Caco-2 (cell line): ENCODE data around the gene ACSM6. TPM values are rescaled to one million over a fixed set of nuclear protein-coding genes. Genes with fewer than 3 reads are reported as not detected.

ENCODE experiments used
- BruUV-seq: library from RNA; stranded (reverse); fragments of 400-500 nt; replicated peaks from 2 replicates; lab custom pipeline; 2021; lab: Mats Ljungman, UMichigan
- CTCF ChIA-PET: fragments of 300-600 bp; sonication (Branson Sonifier 250); formaldehyde crosslinking; loops from one replicate; lab custom pipeline; 2022; ENCODE audit warnings: antibody characterized with exemption; lab: Charles Lee
- POLR2A ChIA-PET: fragments of 300-600 bp; sonication (Branson Sonifier 250); formaldehyde crosslinking; loops from one replicate; lab custom pipeline; 2022; ENCODE audit warnings: antibody characterized with exemption; lab: Charles Lee
- DNase-seq, 2 experiments: peaks; one replicate each; pipeline versions ENCODE4 v3.0.0 to v3.0.0-alpha.2; 2020 to 2022
- H3K27me3 ChIP-seq: replicated peaks from 2 replicates; pipeline ENCODE4 v1.6.0; 2011; ENCODE audit warnings: low read length; ENCODE audit not compliant: control insufficient read depth, insufficient read depth
- H3K36me3 ChIP-seq: 2 replicates; pipeline ENCODE4 v1.5.1; 2011; ENCODE audit warnings: low read length; ENCODE audit not compliant: control insufficient read depth, insufficient read depth
- H3K4me1 ChIP-seq: fragments of 250-450 bp; sonication (Bioruptor Pico); 2 replicates; pipeline ENCODE4 v1.5.1; 2020; ENCODE audit warnings: mild to moderate bottlenecking
- H3K4me3 ChIP-seq: 2 replicates; pipeline ENCODE4 v1.5.1; 2011; ENCODE audit warnings: low read depth, mild to moderate bottlenecking, control low read depth, low read length
- H3K9me3 ChIP-seq: fragments of 250-450 bp; sonication (Bioruptor Pico); 2 replicates; pipeline ENCODE4 v1.5.1; 2020; ENCODE audit warnings: mild to moderate bottlenecking, moderate library complexity
- H3K27ac Mint-ChIP-seq: one replicate; pipeline ENCODE4 v1.8.0; 2022; ENCODE audit warnings: mixed read lengths; ENCODE audit not compliant: unreplicated experiment
- H3K27me3 Mint-ChIP-seq: one replicate; pipeline ENCODE4 v1.8.0; 2022; ENCODE audit warnings: mixed read lengths; ENCODE audit not compliant: insufficient read depth, unreplicated experiment
- H3K36me3 Mint-ChIP-seq: one replicate; pipeline ENCODE4 v1.8.0; 2022; ENCODE audit warnings: mild to moderate bottlenecking, mixed read lengths; ENCODE audit not compliant: insufficient read depth, unreplicated experiment
- H3K4me1 Mint-ChIP-seq: one replicate; pipeline ENCODE4 v1.8.0; 2022; ENCODE audit warnings: low read depth, mixed read lengths; ENCODE audit not compliant: unreplicated experiment
- H3K4me3 Mint-ChIP-seq: one replicate; pipeline ENCODE4 v1.8.0; 2022; ENCODE audit warnings: mild to moderate bottlenecking, moderate library complexity, mixed read lengths; ENCODE audit not compliant: unreplicated experiment
- H3K9me3 Mint-ChIP-seq: one replicate; pipeline ENCODE4 v1.8.0; 2022; ENCODE audit warnings: mixed read lengths; ENCODE audit not compliant: unreplicated experiment
- intact Hi-C: fragments of 100-400 bp; cut with micrococcal nuclease; formaldehyde crosslinking; loops from one replicate; pipeline ENCODE4 v1.10.0; 2022; ENCODE audit not compliant: unreplicated experiment
- total RNA-seq: library from RNA; stranded (reverse); gene quantifications from 2 replicates; pipeline ENCODE4 v1.2.3, GENCODE V29; 2022
- TF ChIP-seq, protein P1 (sequence below), 2 experiments: fragments of 200-600 bp in 1 of 2; IDR thresholded peaks; 1 replicate in 1 of 2; 2 replicates in 1 of 2; pipeline versions ENCODE4 v1.5.1 to v1.8.0; 2011 to 2022; ENCODE audit warnings: antibody characterized with exemption in 1 of 2, control low read depth in 1 of 2, inconsistent platforms in 1 of 2, low read depth in 1 of 2, low read length in 1 of 2, mild to moderate bottlenecking in 1 of 2, moderate library complexity in 1 of 2; ENCODE audit not compliant: insufficient read depth in 1 of 2, severe bottlenecking in 1 of 2, unreplicated experiment in 1 of 2

ACSM6 gene
- total RNA-seq, 1 experiment from 2014 or later = not detected

DNA sequence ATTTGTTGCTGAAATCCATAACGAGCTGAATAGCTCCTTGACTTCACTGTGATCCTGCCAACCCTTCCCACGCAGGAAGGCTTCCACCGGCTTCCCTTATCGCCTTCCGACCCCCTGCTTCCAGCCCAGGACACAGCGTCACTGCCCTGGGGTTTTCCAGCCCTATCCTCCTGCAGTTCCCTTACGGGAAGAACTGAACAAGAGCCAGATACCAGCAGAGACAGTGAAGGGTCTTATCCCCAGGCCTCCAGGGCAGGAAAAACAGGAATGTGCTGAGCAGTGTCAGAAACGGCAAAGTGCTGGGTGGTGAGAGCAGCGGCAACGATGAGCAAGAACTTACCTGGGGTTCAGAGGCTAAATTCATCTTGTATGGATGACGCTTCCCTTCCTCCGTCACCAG, 74.4 kb downstream of the ACSM6 start:
- no peaks in the 10 kb centered on the region for H3K9me3 Mint-ChIP-seq
- no TSS peak for BruUV-seq
- intact Hi-C loops = no loop called here
- H3K36me3 ChIP-seq = peaks cover 7% of the 10 kb centered on the region
- H3K36me3 Mint-ChIP-seq = peaks cover 87% of the 10 kb centered on the region
- no peak overlapping the region for H3K4me3 Mint-ChIP-seq
- DNase-seq = no peak
- CTCF ChIA-PET = no interaction called here
- peak overlapping the region; percentile 90 for H3K27ac Mint-ChIP-seq
- peaks cover 65% of the 10 kb centered on the region for H3K4me1 ChIP-seq
- no peaks in the 10 kb centered on the region for H3K27me3 Mint-ChIP-seq
- H3K27me3 ChIP-seq = no peaks in the 10 kb centered on the region
- no peaks in the 10 kb centered on the region for H3K9me3 ChIP-seq
- POLR2A ChIA-PET = no interaction called here
- H3K4me3 ChIP-seq = no peak overlapping the region
- TF ChIP-seq, protein P1, sequence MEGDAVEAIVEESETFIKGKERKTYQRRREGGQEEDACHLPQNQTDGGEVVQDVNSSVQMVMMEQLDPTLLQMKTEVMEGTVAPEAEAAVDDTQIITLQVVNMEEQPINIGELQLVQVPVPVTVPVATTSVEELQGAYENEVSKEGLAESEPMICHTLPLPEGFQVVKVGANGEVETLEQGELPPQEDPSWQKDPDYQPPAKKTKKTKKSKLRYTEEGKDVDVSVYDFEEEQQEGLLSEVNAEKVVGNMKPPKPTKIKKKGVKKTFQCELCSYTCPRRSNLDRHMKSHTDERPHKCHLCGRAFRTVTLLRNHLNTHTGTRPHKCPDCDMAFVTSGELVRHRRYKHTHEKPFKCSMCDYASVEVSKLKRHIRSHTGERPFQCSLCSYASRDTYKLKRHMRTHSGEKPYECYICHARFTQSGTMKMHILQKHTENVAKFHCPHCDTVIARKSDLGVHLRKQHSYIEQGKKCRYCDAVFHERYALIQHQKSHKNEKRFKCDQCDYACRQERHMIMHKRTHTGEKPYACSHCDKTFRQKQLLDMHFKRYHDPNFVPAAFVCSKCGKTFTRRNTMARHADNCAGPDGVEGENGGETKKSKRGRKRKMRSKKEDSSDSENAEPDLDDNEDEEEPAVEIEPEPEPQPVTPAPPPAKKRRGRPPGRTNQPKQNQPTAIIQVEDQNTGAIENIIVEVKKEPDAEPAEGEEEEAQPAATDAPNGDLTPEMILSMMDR (IDR thresholded peaks at IDR 0.05; ENCODE audit: insufficient read depth in 1 of 2, low read depth in 1 of 2, low read length in 1 of 2, severe bottlenecking in 1 of 2, unreplicated experiment in 1 of 2) = no peak
- H3K4me1 Mint-ChIP-seq = peaks cover 54% of the 10 kb centered on the region

DNA sequence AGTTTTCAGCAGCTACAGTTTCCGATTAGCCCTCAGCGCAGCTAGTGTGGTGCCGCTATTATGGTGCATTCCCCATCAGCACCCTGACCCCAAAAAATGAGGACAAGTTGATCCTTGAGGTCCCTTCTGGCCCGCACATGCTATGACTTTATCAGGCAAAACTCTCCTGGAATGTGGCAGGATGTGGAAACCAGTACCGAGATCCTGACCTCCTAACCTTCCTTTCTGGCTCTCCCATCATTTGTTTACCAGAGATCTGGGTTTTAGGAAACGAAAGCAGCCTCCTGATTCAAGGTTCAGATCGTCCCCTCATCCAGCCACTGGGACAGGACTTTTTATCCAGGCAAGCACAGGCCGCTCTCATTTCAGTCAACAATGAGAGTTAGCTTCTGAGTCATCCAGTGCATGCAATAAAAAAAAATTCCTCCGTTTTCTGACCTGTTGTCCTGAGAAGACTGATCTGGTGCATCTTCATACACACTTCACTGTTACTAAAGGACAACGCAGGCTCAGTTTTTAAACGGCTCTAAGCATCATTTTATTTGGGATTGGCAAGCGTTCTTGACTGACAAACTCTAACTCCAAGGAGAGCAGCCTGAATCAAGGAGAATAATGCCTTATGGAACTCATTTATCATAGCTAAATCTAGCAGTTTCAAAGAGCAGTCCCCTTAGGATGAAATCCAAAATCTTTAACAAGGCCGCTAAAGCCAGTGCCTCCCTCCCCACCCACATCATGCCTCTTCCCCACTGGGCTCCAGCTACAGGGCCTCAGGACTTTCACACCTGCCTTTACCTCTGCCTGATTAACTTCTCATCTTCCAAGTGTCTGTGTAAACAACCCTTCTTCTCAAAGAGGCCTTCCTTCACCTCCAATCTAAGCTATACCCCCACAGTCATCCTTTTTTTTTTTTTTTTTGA, 79.6 kb downstream of the ACSM6 start:
- H3K27me3 Mint-ChIP-seq = no peaks in the 10 kb centered on the region
- BruUV-seq = no TSS peak
- no peaks in the 10 kb centered on the region for H3K9me3 Mint-ChIP-seq
- H3K36me3 ChIP-seq = peaks cover 3% of the 10 kb centered on the region
- peak overlapping the region; percentile 54 for H3K4me3 Mint-ChIP-seq
- no peaks in the 10 kb centered on the region for H3K27me3 ChIP-seq
- ChIA-PET CTCF (interaction anchor here (0.5 to 1.3 kb wide), 5 partner anchors 9 to 890 kb away, joined by 3 to 4 read pairs (median 3); no protein-coding TSS in a partner anchor), POLR2A (interaction anchor here (2.1 kb wide), 1 partner anchor 15 kb away, joined by 12 read pairs; no protein-coding TSS in a partner anchor)
- no peak overlapping the region for H3K4me3 ChIP-seq
- DNase-seq = peak; percentile 78 to 84
- H3K4me1 Mint-ChIP-seq = peaks cover 59% of the 10 kb centered on the region
- H3K9me3 ChIP-seq = no peaks in the 10 kb centered on the region
- H3K36me3 Mint-ChIP-seq = peaks cover 79% of the 10 kb centered on the region
- H3K4me1 ChIP-seq = peaks cover 67% of the 10 kb centered on the region
- peak overlapping the region; percentile 91 for H3K27ac Mint-ChIP-seq
- TF ChIP-seq, protein P1 (IDR thresholded peaks at IDR 0.05; ENCODE audit: insufficient read depth in 1 of 2, low read depth in 1 of 2, low read length in 1 of 2, severe bottlenecking in 1 of 2, unreplicated experiment in 1 of 2) = no peak
- intact Hi-C loops = loop anchor here (1.0 kb wide), 2 partner anchors 13 to 16 kb away; no protein-coding TSS in a partner anchor

DNA sequence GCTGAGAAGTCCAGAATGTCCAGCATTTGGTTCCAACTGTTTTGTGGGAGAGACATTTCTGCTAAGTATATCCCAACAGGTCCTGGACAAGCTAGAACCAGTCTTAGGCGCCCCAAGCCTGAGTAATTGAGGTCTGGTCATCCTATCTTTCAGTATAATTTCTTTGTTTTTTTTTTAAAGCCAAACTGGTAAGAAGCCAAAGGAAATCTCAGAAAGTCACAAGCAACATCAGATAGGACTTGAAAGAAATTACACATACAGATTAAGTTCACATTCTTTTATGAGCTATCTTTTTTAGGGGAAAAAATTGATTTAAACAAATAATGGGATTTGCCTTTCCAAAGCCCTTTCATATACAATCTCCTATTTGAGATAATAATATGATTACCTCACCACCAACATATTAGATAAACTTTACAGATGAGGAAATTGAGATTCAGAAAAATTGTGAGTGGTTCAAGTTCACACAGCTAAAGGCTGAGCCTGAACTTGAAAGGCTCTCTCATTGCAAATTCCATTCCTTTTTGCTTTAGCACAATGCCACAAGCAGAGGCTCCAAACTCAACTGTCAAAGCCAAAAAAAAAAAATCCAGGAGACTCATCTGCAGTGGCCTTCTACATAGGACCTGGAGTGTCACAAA, 81.8 kb downstream of the ACSM6 start:
- no peak overlapping the region for H3K27ac Mint-ChIP-seq
- H3K36me3 Mint-ChIP-seq = peaks cover 58% of the 10 kb centered on the region
- ChIA-PET CTCF (no interaction called here), POLR2A (interaction anchor here (0.6 kb wide), 1 partner anchor 299 kb away, joined by 3 read pairs; no protein-coding TSS in a partner anchor)
- H3K4me1 Mint-ChIP-seq = peaks cover 56% of the 10 kb centered on the region
- no TSS peak for BruUV-seq
- intact Hi-C loops = no loop called here
- Histone ChIP-seq H3K9me3 (no peaks in the 10 kb centered on the region), H3K36me3 (peaks cover 1% of the 10 kb centered on the region), H3K4me1 (peaks cover 80% of the 10 kb centered on the region), H3K4me3 (no peak overlapping the region), H3K27me3 (no peaks in the 10 kb centered on the region)
- no peak overlapping the region for H3K4me3 Mint-ChIP-seq
- H3K27me3 Mint-ChIP-seq = no peaks in the 10 kb centered on the region
- no peaks in the 10 kb centered on the region for H3K9me3 Mint-ChIP-seq
- TF ChIP-seq, protein P1 (IDR thresholded peaks at IDR 0.05; ENCODE audit: insufficient read depth in 1 of 2, low read depth in 1 of 2, low read length in 1 of 2, severe bottlenecking in 1 of 2, unreplicated experiment in 1 of 2) = no peak
- no peak for DNase-seq
